Erythroblast (primary cell): ENCODE data around the gene UFSP1.
"Not testable (repeated sequence)": the region's sequence is repeated elsewhere in the genome, so short reads cannot be mapped to it uniquely, and the experiment has no call there.

Source experiments
- GATA1 ChIP-seq: IDR thresholded peaks from 2 replicates; pipeline ENCODE4 v1.6.1; 2011; ENCODE audit warnings: low read depth, mild to moderate bottlenecking, control low read depth, low read length, moderate library complexity
- POLR2A ChIP-seq: IDR thresholded peaks from 2 replicates; pipeline ENCODE4 v1.6.1; 2011; ENCODE audit warnings: mild to moderate bottlenecking, low read length

DNA sequence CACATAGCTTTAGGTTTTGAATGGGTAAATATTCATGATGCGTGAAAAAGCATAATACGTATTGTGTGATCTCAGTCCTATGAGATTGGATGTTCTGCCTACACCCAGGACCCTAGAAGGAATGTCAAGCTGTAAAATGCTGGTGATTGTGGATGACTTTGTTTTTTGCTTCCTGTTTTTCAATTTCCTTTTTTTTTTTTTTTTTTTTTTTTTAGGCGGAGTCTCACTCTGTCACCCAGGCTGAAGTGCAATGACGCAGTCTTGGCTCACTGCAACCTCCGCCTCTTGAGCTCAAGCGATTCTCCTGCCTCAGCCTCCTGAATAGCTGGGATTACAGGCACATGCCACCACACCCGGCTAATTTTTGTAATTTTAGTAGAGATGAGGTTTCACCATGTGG lies 20.9 kb upstream of the UFSP1 start:
- TF ChIP-seq POLR2A, GATA1: not testable (repeated sequence)
